Liver (tissue), 9 donors: ENCODE results near the gene SLC30A4. TPM values are rescaled to one million over a fixed set of nuclear protein-coding genes. Genes with fewer than 3 reads are reported as not detected.

Source experiments
- DNase-seq: peaks from one replicate; pipeline ENCODE4 v3.0.0-alpha.2; 2017; ENCODE audit warnings: low spot score
- H3K27ac ChIP-seq, 2 donors: one replicate each; pipeline ENCODE4 v1.7.0; 2013; ENCODE audit warnings: inconsistent platforms in 2 of 2, low read length in 2 of 2, control low read depth in 1 of 2, low read depth in 1 of 2, mild to moderate bottlenecking in 1 of 2
- H3K27me3 ChIP-seq, 4 donors: one replicate each; pipeline versions ENCODE4 v1.6.1 to v1.7.0; 2013; ENCODE audit warnings: low read length in 3 of 4, inconsistent platforms in 1 of 4, mild to moderate bottlenecking in 1 of 4, moderate library complexity in 1 of 4; ENCODE audit not compliant: control insufficient read depth in 4 of 4, insufficient read depth in 4 of 4
- H3K36me3 ChIP-seq, 4 donors: one replicate each; pipeline versions ENCODE4 v1.6.1 to v1.7.0; 2013; ENCODE audit warnings: low read length in 3 of 4, mild to moderate bottlenecking in 3 of 4, low read depth in 1 of 4, moderate library complexity in 1 of 4; ENCODE audit not compliant: control insufficient read depth in 4 of 4, insufficient read depth in 3 of 4
- H3K4me1 ChIP-seq, 4 donors: one replicate each; pipeline versions ENCODE4 v1.6.1 to v1.7.0; 2013; ENCODE audit warnings: low read length in 3 of 4, mild to moderate bottlenecking in 3 of 4, moderate library complexity in 1 of 4; ENCODE audit not compliant: control insufficient read depth in 4 of 4, insufficient read depth in 4 of 4
- H3K4me3 ChIP-seq, 3 donors: one replicate each; pipeline versions ENCODE4 v1.6.1 to v1.7.0; 2013; ENCODE audit warnings: low read length in 3 of 3, control low read depth in 1 of 3, low read depth in 1 of 3, mild to moderate bottlenecking in 1 of 3
- H3K9ac ChIP-seq, 2 donors: one replicate each; pipeline ENCODE4 v1.7.0; 2013; ENCODE audit warnings: low read length in 2 of 2, mild to moderate bottlenecking in 2 of 2, moderate library complexity in 2 of 2, control low read depth in 1 of 2, low read depth in 1 of 2
- H3K9me3 ChIP-seq, 4 donors: one replicate each; pipeline versions ENCODE4 v1.6.1 to v1.7.0; 2013; ENCODE audit warnings: low read length in 3 of 4; ENCODE audit not compliant: control insufficient read depth in 4 of 4
- CTCF ChIP-seq: fragments of 150-350 bp; IDR thresholded peaks from 2 replicates; pipeline ENCODE4 v1.5.1; 2017; ENCODE audit warnings: improper control_type of control experiment, low read depth, low read length; ENCODE audit not compliant: missing input control
- EGR1 ChIP-seq, 2 donors: IDR thresholded peaks; 2 replicates each; pipeline ENCODE4 v1.6.1; 2016 to 2018; ENCODE audit warnings: antibody characterized with exemption in 2 of 2, low read depth in 2 of 2
- FOXA1 ChIP-seq: IDR thresholded peaks from 2 replicates; pipeline ENCODE4 v1.6.1; 2016; ENCODE audit warnings: antibody characterized with exemption
- FOXA2 ChIP-seq: IDR thresholded peaks from 2 replicates; pipeline ENCODE4 v1.6.1; 2016; ENCODE audit warnings: antibody characterized with exemption
- GABPA ChIP-seq, 2 donors: IDR thresholded peaks in 1 of 2; conservative IDR thresholded peaks in 1 of 2; 2 replicates each; pipeline ENCODE4 v1.6.1; 2016; ENCODE audit warnings: antibody characterized with exemption in 2 of 2, mild to moderate bottlenecking in 1 of 2, moderate library complexity in 1 of 2
- HNF4A ChIP-seq, 2 donors: conservative IDR thresholded peaks; 2 replicates each; pipeline ENCODE4 v1.6.1; 2016; ENCODE audit warnings: antibody characterized with exemption in 2 of 2, mild to moderate bottlenecking in 2 of 2
- HNF4G ChIP-seq: IDR thresholded peaks from 2 replicates; pipeline ENCODE4 v1.6.1; 2016; ENCODE audit warnings: antibody characterized with exemption
- JUND ChIP-seq, 2 donors: IDR thresholded peaks; 2 replicates each; pipeline ENCODE4 v1.6.1; 2016; ENCODE audit warnings: antibody characterized with exemption in 2 of 2
- NR2F2 ChIP-seq: IDR thresholded peaks from 2 replicates; pipeline ENCODE4 v1.6.1; 2016; ENCODE audit warnings: antibody characterized with exemption
- RAD21 ChIP-seq, 2 donors: IDR thresholded peaks; 2 replicates each; pipeline ENCODE4 v1.6.1; 2016; ENCODE audit warnings: antibody characterized with exemption in 2 of 2, mild to moderate bottlenecking in 2 of 2
- RXRA ChIP-seq, 2 donors: IDR thresholded peaks; 2 replicates each; pipeline ENCODE4 v1.6.1; 2017 to 2018; ENCODE audit warnings: antibody characterized with exemption in 2 of 2, mild to moderate bottlenecking in 1 of 2
- SP1 ChIP-seq: IDR thresholded peaks from 2 replicates; pipeline ENCODE4 v1.6.1; 2018; ENCODE audit warnings: antibody characterized with exemption, mild to moderate bottlenecking
- TAF1 ChIP-seq: conservative IDR thresholded peaks from 2 replicates; pipeline ENCODE4 v1.6.1; 2016; ENCODE audit warnings: antibody characterized with exemption, mild to moderate bottlenecking
- YY1 ChIP-seq: IDR thresholded peaks from 2 replicates; pipeline ENCODE4 v1.6.1; 2016; ENCODE audit warnings: antibody characterized with exemption, mild to moderate bottlenecking
- ZBTB33 ChIP-seq: IDR thresholded peaks from 2 replicates; pipeline ENCODE4 v1.6.1; 2016; ENCODE audit warnings: antibody characterized with exemption
- WGBS: extraction: QIAGEN DNeasy Blood & Tissue Kit; methylation state at CpG from one replicate; pipeline ENCODE4 v1.1.7; 2013; 5-methylcytosine and 5-hydroxymethylcytosine counted together
- polyA plus RNA-seq, 2 donors: library from polyadenylated mRNA; stranded (reverse) in 1 of 2; unstranded in 1 of 2; fragments of 200-250 nt in 1 of 2; fragments of >200 nt in 1 of 2; fragmentation: Nextera tagmentation in 1 of 2; extraction: Ambion mirVana in 1 of 2; gene quantifications; one replicate each; pipeline versions ENCODE4 v1.2.1 to v1.2.3, GENCODE V29; 2013 to 2015
- total RNA-seq, 2 donors: library from RNA; depleted of rRNA; stranded (reverse); fragments of >200 nt; gene quantifications; one replicate each; pipeline ENCODE4 v1.2.3, GENCODE V29; 2014
- TF ChIP-seq, protein P1 (sequence below): IDR thresholded peaks from 2 replicates; pipeline ENCODE4 v1.6.1; 2016; ENCODE audit warnings: antibody characterized with exemption, mild to moderate bottlenecking
- TF ChIP-seq, protein P2 (sequence below): IDR thresholded peaks from 2 replicates; pipeline ENCODE4 v1.6.1; 2016; ENCODE audit warnings: antibody characterized with exemption
- donor health status: healthy.
- donor health status: healthy.
- donor health status: healthy.
- donor health status: healthy.
- donor health status: healthy.

The SLC30A4 gene
- total and polyA plus RNA-seq, 4 donors: 0.69 to 5.6 (median 2.7) TPM

- 66% methylated on average over 8 of the region's 8 CpGs for WGBS
- H3K36me3 ChIP-seq: no peaks in the 10 kb centered on the region
- no peaks in the 10 kb centered on the region for H3K27me3 ChIP-seq
- H3K9me3 ChIP-seq: no peaks in the 10 kb centered on the region
- H3K9ac ChIP-seq: no peak overlapping the region
- H3K4me1 ChIP-seq: peaks cover 0 to 12% (median 8%) of the 10 kb centered on the region in 4 donors
- no peak overlapping the region for H3K4me3 ChIP-seq
- DNase-seq: no peak
- no peak overlapping the region for H3K27ac ChIP-seq
- TF ChIP-seq FOXA1: no peak
- no peak for TF ChIP-seq ZBTB33
- TF ChIP-seq, protein P1, sequence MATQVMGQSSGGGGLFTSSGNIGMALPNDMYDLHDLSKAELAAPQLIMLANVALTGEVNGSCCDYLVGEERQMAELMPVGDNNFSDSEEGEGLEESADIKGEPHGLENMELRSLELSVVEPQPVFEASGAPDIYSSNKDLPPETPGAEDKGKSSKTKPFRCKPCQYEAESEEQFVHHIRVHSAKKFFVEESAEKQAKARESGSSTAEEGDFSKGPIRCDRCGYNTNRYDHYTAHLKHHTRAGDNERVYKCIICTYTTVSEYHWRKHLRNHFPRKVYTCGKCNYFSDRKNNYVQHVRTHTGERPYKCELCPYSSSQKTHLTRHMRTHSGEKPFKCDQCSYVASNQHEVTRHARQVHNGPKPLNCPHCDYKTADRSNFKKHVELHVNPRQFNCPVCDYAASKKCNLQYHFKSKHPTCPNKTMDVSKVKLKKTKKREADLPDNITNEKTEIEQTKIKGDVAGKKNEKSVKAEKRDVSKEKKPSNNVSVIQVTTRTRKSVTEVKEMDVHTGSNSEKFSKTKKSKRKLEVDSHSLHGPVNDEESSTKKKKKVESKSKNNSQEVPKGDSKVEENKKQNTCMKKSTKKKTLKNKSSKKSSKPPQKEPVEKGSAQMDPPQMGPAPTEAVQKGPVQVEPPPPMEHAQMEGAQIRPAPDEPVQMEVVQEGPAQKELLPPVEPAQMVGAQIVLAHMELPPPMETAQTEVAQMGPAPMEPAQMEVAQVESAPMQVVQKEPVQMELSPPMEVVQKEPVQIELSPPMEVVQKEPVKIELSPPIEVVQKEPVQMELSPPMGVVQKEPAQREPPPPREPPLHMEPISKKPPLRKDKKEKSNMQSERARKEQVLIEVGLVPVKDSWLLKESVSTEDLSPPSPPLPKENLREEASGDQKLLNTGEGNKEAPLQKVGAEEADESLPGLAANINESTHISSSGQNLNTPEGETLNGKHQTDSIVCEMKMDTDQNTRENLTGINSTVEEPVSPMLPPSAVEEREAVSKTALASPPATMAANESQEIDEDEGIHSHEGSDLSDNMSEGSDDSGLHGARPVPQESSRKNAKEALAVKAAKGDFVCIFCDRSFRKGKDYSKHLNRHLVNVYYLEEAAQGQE: no peak
- TF ChIP-seq NR2F2: no peak
- TF ChIP-seq FOXA2: no peak
- no peak for TF ChIP-seq HNF4G
- no peak for TF ChIP-seq GABPA (IDR thresholded peaks at IDR 0.05 in 1 of 2, conservative IDR thresholded peaks at IDR 0.05 in 1 of 2)
- no peak for TF ChIP-seq CTCF
- TF ChIP-seq SP1: no peak
- no peak for TF ChIP-seq JUND (IDR thresholded peaks at IDR 0.05)
Measured at GRCh38 chr15:45454814-45455213, 67.7 kb downstream of the SLC30A4 start.

- no peak overlapping the region for H3K4me3 ChIP-seq
- no peaks in the 10 kb centered on the region for H3K27me3 ChIP-seq
- no peaks in the 10 kb centered on the region for H3K36me3 ChIP-seq
- WGBS: 87% methylated on average over 6 of the region's 6 CpGs
- no peak overlapping the region for H3K27ac ChIP-seq
- H3K9me3 ChIP-seq: no peaks in the 10 kb centered on the region
- no peak for DNase-seq
- peaks cover 0 to 10% (median 5%) of the 10 kb centered on the region in 4 donors for H3K4me1 ChIP-seq
- no peak overlapping the region for H3K9ac ChIP-seq
- TF ChIP-seq, protein P1: no peak
- TF ChIP-seq, protein P2, sequence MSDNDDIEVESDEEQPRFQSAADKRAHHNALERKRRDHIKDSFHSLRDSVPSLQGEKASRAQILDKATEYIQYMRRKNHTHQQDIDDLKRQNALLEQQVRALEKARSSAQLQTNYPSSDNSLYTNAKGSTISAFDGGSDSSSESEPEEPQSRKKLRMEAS: no peak
- TF ChIP-seq HNF4A (conservative IDR thresholded peaks at IDR 0.05): no peak
- no peak for TF ChIP-seq RXRA (IDR thresholded peaks at IDR 0.05)
- TF ChIP-seq FOXA2: no peak
- no peak for TF ChIP-seq YY1
- TF ChIP-seq HNF4G: no peak
- TF ChIP-seq NR2F2: no peak
- no peak for TF ChIP-seq EGR1 (IDR thresholded peaks at IDR 0.05; ENCODE audit: low read depth in 2 of 2)
- TF ChIP-seq SP1: no peak
- TF ChIP-seq TAF1: no peak
- TF ChIP-seq RAD21 (IDR thresholded peaks at IDR 0.05): no peak
- TF ChIP-seq CTCF: no peak
Measured at GRCh38 chr15:45451265-45451664, 71.3 kb downstream of the SLC30A4 start.
